Kidney (tissue), 14 donors: ENCODE data around the gene VTCN1. TPM values are rescaled to one million over a fixed set of nuclear protein-coding genes. Genes with fewer than 3 reads are reported as not detected.

Source experiments
- DNase-seq, 5 donors: peaks; one replicate each; pipeline ENCODE4 v3.0.0-alpha.2; 2013 to 2020
- FAIRE-seq: peaks from 2 replicates; lab custom pipeline; 2012; peaks lifted over from hg19 to GRCh38; lab: Jason Lieb, UNC
- H3K27ac ChIP-seq, 2 donors: one replicate each; pipeline ENCODE4 v1.7.0; 2013; ENCODE audit warnings: low read depth in 2 of 2, low read length in 2 of 2, inconsistent platforms in 1 of 2
- H3K27me3 ChIP-seq: one replicate; pipeline ENCODE4 v1.7.1; 2013; ENCODE audit warnings: low read length, inconsistent platforms; ENCODE audit not compliant: control insufficient read depth, insufficient read depth
- H3K36me3 ChIP-seq, 3 donors: one replicate each; pipeline versions ENCODE4 v1.7.0 to v1.7.1; 2013; ENCODE audit warnings: low read length in 3 of 3, control low read depth in 1 of 3, inconsistent platforms in 1 of 3; ENCODE audit not compliant: insufficient read depth in 3 of 3, control insufficient read depth in 2 of 3
- H3K4me1 ChIP-seq, 3 donors: one replicate each; pipeline versions ENCODE4 v1.7.0 to v1.7.1; 2013; ENCODE audit warnings: low read length in 3 of 3, inconsistent platforms in 1 of 3, low read depth in 1 of 3; ENCODE audit not compliant: control insufficient read depth in 2 of 3, insufficient read depth in 2 of 3
- H3K4me3 ChIP-seq, 3 donors: one replicate each; pipeline versions ENCODE4 v1.7.0 to v1.8.1; 2013; ENCODE audit warnings: low read length in 3 of 3, control low read depth in 1 of 3, inconsistent platforms in 1 of 3
- H3K9ac ChIP-seq, 3 donors: one replicate each; pipeline versions ENCODE4 v1.7.0 to v1.7.1; 2013; ENCODE audit warnings: low read length in 3 of 3, control low read depth in 1 of 3, inconsistent platforms in 1 of 3
- H3K9me3 ChIP-seq, 3 donors: one replicate each; pipeline versions ENCODE4 v1.7.0 to v1.7.1; 2013; ENCODE audit warnings: low read length in 3 of 3, control low read depth in 1 of 3, inconsistent platforms in 1 of 3; ENCODE audit not compliant: control insufficient read depth in 2 of 3, insufficient read depth in 1 of 3
- intact Hi-C: fragments of 100-400 bp; cut with DNase I; formaldehyde crosslinking; loops from one replicate; pipeline ENCODE4 v1.11.1; 2022
- polyA plus RNA-seq: library from polyadenylated mRNA; stranded (reverse); fragments of 350-450 nt; fragmentation: Illumina TruSeq; extraction: RNeasy Lipid Tissue Mini Kit (QIAGEN cat#74804); gene quantifications from one replicate; pipeline ENCODE4 v1.2.3, GENCODE V29; 2014; ENCODE audit warnings: low read depth, low replicate concordance; ENCODE audit not compliant: insufficient read depth
- total RNA-seq: library from RNA; stranded (reverse); fragmentation: NEBNext Ultra II Directional; extraction: Animal tissue kit (Norgen Biotek cat#: 25700); gene quantifications from one replicate; pipeline ENCODE4 v1.2.1, GENCODE V29; 2021
- TF ChIP-seq, protein P1 (sequence below): IDR thresholded peaks from 3 replicates; pipeline ENCODE4 v1.5.1; 2012; ENCODE audit warnings: mild to moderate bottlenecking, moderate library complexity, borderline replicate concordance; ENCODE audit not compliant: insufficient read depth; ENCODE audit errors: extremely low read depth
- donor health status: control.
- donor health status: control.
- donor health status: control.
- donor health status: control.
- donor health status: control.
- donor health status: DM: yes; HTN: yes; CAD: no.
- donor health status: Normal renal cell carcinoma (clear cell type).

VTCN1 gene
- total and polyA plus RNA-seq, 2 donors from 2014 or later = 26.5 to 32.6 TPM

DNA sequence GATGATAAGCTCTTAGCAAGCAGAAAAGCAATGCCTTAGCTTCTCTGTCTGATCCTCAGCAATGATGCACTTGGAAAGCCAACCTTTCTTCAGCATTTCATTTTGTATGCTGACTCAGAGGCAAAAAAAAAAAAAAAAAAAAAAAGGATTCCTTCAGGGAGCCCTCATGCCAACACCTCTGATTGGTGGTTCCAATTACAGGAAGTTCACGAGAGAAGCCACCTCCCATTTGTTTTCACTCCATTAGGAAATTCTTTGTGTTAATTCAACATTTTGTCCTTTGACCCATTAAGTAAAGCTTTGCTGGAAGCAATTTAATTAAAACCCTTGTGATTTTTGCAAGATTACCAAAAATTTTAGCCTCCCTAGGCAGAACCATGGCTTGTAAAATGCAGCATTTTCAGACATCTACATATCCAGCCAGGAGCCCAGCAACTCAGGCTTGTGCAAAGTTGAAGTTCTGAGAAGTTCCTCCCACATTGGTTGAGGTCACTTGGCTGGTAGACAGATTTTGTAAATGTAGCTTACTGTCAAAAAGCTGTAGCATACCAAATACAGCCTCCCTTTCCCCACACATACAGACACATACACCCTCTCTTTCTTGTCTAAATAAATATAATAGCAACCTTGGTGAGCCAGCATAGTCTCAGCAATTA, 27.1 kb upstream of the VTCN1 start:
- H3K4me1 ChIP-seq = peaks cover 0 to 5% (median 4%) of the 10 kb centered on the region in 3 donors
- peak overlapping the region in 1 of 2 donors; percentile 23 for H3K27ac ChIP-seq
- no peak overlapping the region for H3K4me3 ChIP-seq
- TF ChIP-seq, protein P1, sequence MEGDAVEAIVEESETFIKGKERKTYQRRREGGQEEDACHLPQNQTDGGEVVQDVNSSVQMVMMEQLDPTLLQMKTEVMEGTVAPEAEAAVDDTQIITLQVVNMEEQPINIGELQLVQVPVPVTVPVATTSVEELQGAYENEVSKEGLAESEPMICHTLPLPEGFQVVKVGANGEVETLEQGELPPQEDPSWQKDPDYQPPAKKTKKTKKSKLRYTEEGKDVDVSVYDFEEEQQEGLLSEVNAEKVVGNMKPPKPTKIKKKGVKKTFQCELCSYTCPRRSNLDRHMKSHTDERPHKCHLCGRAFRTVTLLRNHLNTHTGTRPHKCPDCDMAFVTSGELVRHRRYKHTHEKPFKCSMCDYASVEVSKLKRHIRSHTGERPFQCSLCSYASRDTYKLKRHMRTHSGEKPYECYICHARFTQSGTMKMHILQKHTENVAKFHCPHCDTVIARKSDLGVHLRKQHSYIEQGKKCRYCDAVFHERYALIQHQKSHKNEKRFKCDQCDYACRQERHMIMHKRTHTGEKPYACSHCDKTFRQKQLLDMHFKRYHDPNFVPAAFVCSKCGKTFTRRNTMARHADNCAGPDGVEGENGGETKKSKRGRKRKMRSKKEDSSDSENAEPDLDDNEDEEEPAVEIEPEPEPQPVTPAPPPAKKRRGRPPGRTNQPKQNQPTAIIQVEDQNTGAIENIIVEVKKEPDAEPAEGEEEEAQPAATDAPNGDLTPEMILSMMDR = no peak
- FAIRE-seq (no peak), DNase-seq (peak in 2 of 5 donors; percentile 58)
- no peaks in the 10 kb centered on the region for H3K9me3 ChIP-seq
- no peak overlapping the region for H3K9ac ChIP-seq
- H3K27me3 ChIP-seq = no peaks in the 10 kb centered on the region
- no peaks in the 10 kb centered on the region for H3K36me3 ChIP-seq
- intact Hi-C loops = no loop called here

DNA sequence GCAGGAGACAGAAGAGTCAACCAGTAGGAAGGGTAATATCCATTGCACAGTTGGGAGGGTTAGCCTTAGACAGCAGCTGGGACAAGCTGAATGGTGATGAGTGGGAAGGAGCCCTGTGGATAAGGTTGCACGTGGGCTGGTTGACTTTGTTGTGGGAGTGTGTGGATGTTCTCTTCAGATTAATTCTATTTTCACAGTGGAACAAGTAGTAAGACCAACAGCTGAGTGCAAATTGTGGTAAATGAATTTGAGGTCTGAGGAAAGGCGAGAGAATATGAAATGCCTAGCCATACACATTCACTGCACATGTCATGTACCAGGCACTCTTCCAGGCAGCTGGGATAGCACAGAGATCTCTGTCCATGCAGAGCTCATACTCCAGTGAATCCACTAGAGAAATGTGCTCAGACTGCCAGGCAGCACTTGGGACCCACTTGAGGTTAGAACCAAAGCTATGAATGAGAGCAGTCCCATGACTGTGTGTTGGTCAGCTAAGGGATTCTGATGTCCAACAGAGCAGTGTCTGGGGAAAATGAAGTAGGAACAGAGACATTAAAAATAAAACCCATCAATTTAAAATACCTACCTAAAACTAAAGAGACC, 25.2 kb upstream of the VTCN1 start:
- H3K9me3 ChIP-seq = no peaks in the 10 kb centered on the region
- no peak overlapping the region for H3K27ac ChIP-seq
- H3K27me3 ChIP-seq = no peaks in the 10 kb centered on the region
- no peak for DNase-seq
- peaks cover 0 to 11% (median 4%) of the 10 kb centered on the region in 3 donors for H3K4me1 ChIP-seq
- TF ChIP-seq, protein P1 = no peak
- no peak overlapping the region for H3K4me3 ChIP-seq
- H3K9ac ChIP-seq = no peak overlapping the region
- no peaks in the 10 kb centered on the region for H3K36me3 ChIP-seq
- intact Hi-C loops = no loop called here
- no peak for FAIRE-seq

DNA sequence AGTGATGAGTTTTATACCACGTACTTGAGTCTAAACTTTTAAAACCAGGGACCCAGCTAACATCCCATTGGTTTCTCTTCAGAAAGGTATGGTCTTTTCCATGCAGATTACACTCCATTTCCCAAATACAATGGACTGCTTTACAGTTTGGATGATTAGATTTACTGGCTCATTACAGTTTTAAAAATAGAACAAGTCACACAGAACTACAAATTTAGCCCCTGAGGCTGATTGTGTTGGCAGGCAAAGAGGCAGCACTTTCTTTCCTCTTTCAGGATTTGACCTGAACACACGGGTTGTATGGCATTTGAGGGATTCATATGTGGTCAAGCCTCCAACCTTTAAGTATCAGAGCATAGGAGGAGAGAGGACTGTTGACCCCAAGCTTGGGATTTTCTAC, 21.8 kb upstream of the VTCN1 start:
- H3K4me1 ChIP-seq = peaks cover 0 to 10% (median 3%) of the 10 kb centered on the region in 3 donors
- TF ChIP-seq, protein P1 = no peak
- intact Hi-C loops = no loop called here
- DNase-seq (peak in 2 of 5 donors; percentile 61 to 68), FAIRE-seq (no peak)
- H3K36me3 ChIP-seq = no peaks in the 10 kb centered on the region
- peak overlapping the region in 1 of 2 donors; percentile 30 for H3K27ac ChIP-seq
- no peaks in the 10 kb centered on the region for H3K27me3 ChIP-seq
- no peaks in the 10 kb centered on the region for H3K9me3 ChIP-seq
- H3K9ac ChIP-seq = no peak overlapping the region
- H3K4me3 ChIP-seq = no peak overlapping the region
